GM15510 (cell line): ENCODE results near the gene SPOUT1.

Source experiments
- POLR2A ChIP-seq: IDR thresholded peaks from 3 replicates; pipeline ENCODE4 v1.6.1; 2011; ENCODE audit warnings: borderline replicate concordance; ENCODE audit not compliant: insufficient read length; ENCODE audit errors: extremely low read depth

SPOUT1 gene

GRCh38 chr9:128790536-128790935, 39.1 kb downstream of the SPOUT1 start:
- no peak for TF ChIP-seq POLR2A

GRCh38 chr9:128788445-128788844, 41.1 kb downstream of the SPOUT1 start:
- TF ChIP-seq POLR2A, result no peak

GRCh38 chr9:128787659-128788058, 41.9 kb downstream of the SPOUT1 start:
- no peak for TF ChIP-seq POLR2A

GRCh38 chr9:128786681-128787601, 42.7 kb downstream of the SPOUT1 start, which contains the start of gene TBC1D13:
TSS of gene TBC1D13 (plus strand) at chr9:128787253. CDS start at chr9:128787354, 101 bp downstream.
- TF ChIP-seq POLR2A, result peak; percentile 80

GRCh38 chr9:128785427-128785826, 44.2 kb downstream of the SPOUT1 start:
- no peak for TF ChIP-seq POLR2A

- TF ChIP-seq POLR2A, result no peak
These were observed 46.9 kb downstream of the SPOUT1 start for GRCh38 chr9:128782669-128783068.

- TF ChIP-seq POLR2A, result no peak
These were observed 48.2 kb downstream of the SPOUT1 start for GRCh38 chr9:128781187-128782070.

GRCh38 chr9:128774804-128775203, 54.8 kb downstream of the SPOUT1 start:
- no peak for TF ChIP-seq POLR2A

GRCh38 chr9:128773049-128773448, 56.5 kb downstream of the SPOUT1 start:
- no peak for TF ChIP-seq POLR2A

GRCh38 chr9:128771745-128772519, 57.7 kb downstream of the SPOUT1 start, which contains the start of gene ZER1:
TSS of gene ZER1 (minus strand) at chr9:128771927. CDS start at chr9:128755565, 16,362 bp downstream.
- peak; percentile 67 for TF ChIP-seq POLR2A

GRCh38 chr9:128771094-128771721, 58.4 kb downstream of the SPOUT1 start:
- TF ChIP-seq POLR2A, result no peak

GRCh38 chr9:128770286-128771030, 59.1 kb downstream of the SPOUT1 start:
- TF ChIP-seq POLR2A, result no peak
